Measurements from ENCODE around the gene HHAT. TPM values are rescaled to one million over a fixed set of nuclear protein-coding genes. Genes with fewer than 3 reads are reported as not detected.

HHAT gene
- total RNA-seq, 2 experiments from 2014 or later = 5.2 to 9.5 TPM

- ChIA-PET POLR2A (no interaction called here), CTCF (ENCODE audit: unreplicated experiment) (no interaction called here)
- no peak overlapping the region for H2AFZ ChIP-seq (ENCODE audit: low read length)
- TF ChIP-seq EZH2phosphoT487 (IDR thresholded peaks at IDR 0.05; ENCODE audit: borderline replicate concordance, low read depth, low read length) (no peak), CTCF (conservative IDR thresholded peaks at IDR 0.05; ENCODE audit: low read length) (no peak)
- H3K4me2 ChIP-seq (ENCODE audit: low read length) = no peak overlapping the region
- H3K27ac ChIP-seq (ENCODE audit: low read depth, low read length, poor library complexity, severe bottlenecking) = no peak overlapping the region
- no peaks in the 10 kb centered on the region for H3K79me2 ChIP-seq (ENCODE audit: insufficient read depth, low read depth, low read length)
- H4K20me1 ChIP-seq (ENCODE audit: insufficient read depth, low read length) = no peaks in the 10 kb centered on the region
- BruUV-seq (replicated peaks) = no TSS peak
- H3K4me1 ChIP-seq (ENCODE audit: insufficient read depth, low read length, poor library complexity, severe bottlenecking) = no peaks in the 10 kb centered on the region
- no peaks in the 10 kb centered on the region for H3K36me3 ChIP-seq (ENCODE audit: insufficient read depth, low read length)
- H3K9me3 ChIP-seq (ENCODE audit: low read length) = no peaks in the 10 kb centered on the region
- no peak overlapping the region for H3K4me3 ChIP-seq (ENCODE audit: low read depth, low read length, poor library complexity, severe bottlenecking)
- no peak for DNase-seq (ENCODE audit: low spot score)
- intact Hi-C loops (cut with micrococcal nuclease; ENCODE audit: unreplicated experiment) = no loop called here
- no peaks in the 10 kb centered on the region for H3K9me2 ChIP-seq (ENCODE audit: insufficient read depth, low read length)
These were observed 207.7 kb downstream of the HHAT start for GRCh38 chr1:210536254-210536961.

- TF ChIP-seq EZH2phosphoT487 (IDR thresholded peaks at IDR 0.05; ENCODE audit: borderline replicate concordance, low read depth, low read length) (no peak), CTCF (conservative IDR thresholded peaks at IDR 0.05; ENCODE audit: low read length) (no peak)
- CTCF ChIA-PET (ENCODE audit: unreplicated experiment) = no interaction called here
- intact Hi-C loops (cut with micrococcal nuclease; ENCODE audit: unreplicated experiment) = no loop called here
- H3K79me2 ChIP-seq (ENCODE audit: insufficient read depth, low read depth, low read length) = no peaks in the 10 kb centered on the region
- H3K4me1 ChIP-seq (ENCODE audit: insufficient read depth, low read length, poor library complexity, severe bottlenecking) = no peaks in the 10 kb centered on the region
- no peak overlapping the region for H3K4me3 ChIP-seq (ENCODE audit: low read depth, low read length, poor library complexity, severe bottlenecking)
- BruUV-seq (replicated peaks) = no TSS peak
- H3K9me2 ChIP-seq (ENCODE audit: insufficient read depth, low read length) = no peaks in the 10 kb centered on the region
- H4K20me1 ChIP-seq (ENCODE audit: insufficient read depth, low read length) = no peaks in the 10 kb centered on the region
- no peak overlapping the region for H3K4me2 ChIP-seq (ENCODE audit: low read length)
- POLR2A ChIA-PET = interaction anchor here (0.5 kb wide), 1 partner anchor 175 kb away, joined by 3 read pairs; no protein-coding TSS in a partner anchor
- H3K9me3 ChIP-seq (ENCODE audit: low read length) = no peaks in the 10 kb centered on the region
- no peak for DNase-seq (ENCODE audit: low spot score)
- H3K36me3 ChIP-seq (ENCODE audit: insufficient read depth, low read length) = no peaks in the 10 kb centered on the region
- no peak overlapping the region for H3K27ac ChIP-seq (ENCODE audit: low read depth, low read length, poor library complexity, severe bottlenecking)
- no peak overlapping the region for H2AFZ ChIP-seq (ENCODE audit: low read length)
These were observed 211.6 kb downstream of the HHAT start for GRCh38 chr1:210540288-210540687.

- H3K9me2 ChIP-seq (ENCODE audit: insufficient read depth, low read length) = no peaks in the 10 kb centered on the region
- no peaks in the 10 kb centered on the region for H3K9me3 ChIP-seq (ENCODE audit: low read length)
- H3K27ac ChIP-seq (ENCODE audit: low read depth, low read length, poor library complexity, severe bottlenecking) = no peak overlapping the region
- no peaks in the 10 kb centered on the region for H3K4me1 ChIP-seq (ENCODE audit: insufficient read depth, low read length, poor library complexity, severe bottlenecking)
- no peak for TF ChIP-seq EZH2phosphoT487 (IDR thresholded peaks at IDR 0.05; ENCODE audit: borderline replicate concordance, low read depth, low read length)
- no peak for TF ChIP-seq CTCF (conservative IDR thresholded peaks at IDR 0.05; ENCODE audit: low read length)
- no peaks in the 10 kb centered on the region for H4K20me1 ChIP-seq (ENCODE audit: insufficient read depth, low read length)
- CTCF ChIA-PET (ENCODE audit: unreplicated experiment) = no interaction called here
- BruUV-seq (replicated peaks) = no TSS peak
- intact Hi-C loops (cut with micrococcal nuclease; ENCODE audit: unreplicated experiment) = no loop called here
- POLR2A ChIA-PET = interaction anchor here (0.8 kb wide), 1 partner anchor 10 kb away, joined by 3 read pairs; no protein-coding TSS in a partner anchor
- H3K4me3 ChIP-seq (ENCODE audit: low read depth, low read length, poor library complexity, severe bottlenecking) = no peak overlapping the region
- H2AFZ ChIP-seq (ENCODE audit: low read length) = no peak overlapping the region
- H3K79me2 ChIP-seq (ENCODE audit: insufficient read depth, low read depth, low read length) = no peaks in the 10 kb centered on the region
- H3K36me3 ChIP-seq (ENCODE audit: insufficient read depth, low read length) = no peaks in the 10 kb centered on the region
- DNase-seq (ENCODE audit: low spot score) = no peak
- H3K4me2 ChIP-seq (ENCODE audit: low read length) = no peak overlapping the region
These were observed 213.1 kb downstream of the HHAT start for GRCh38 chr1:210541680-210542358.
